Measurements from ENCODE around the gene FDXACB1. TPM values are rescaled to one million over a fixed set of nuclear protein-coding genes. Genes with fewer than 3 reads are reported as not detected.

FDXACB1 gene
- total and polyA plus RNA-seq, 4 donors: 0.95 to 2.3 (median 1.3) TPM

- no peaks in the 10 kb centered on the region for H3K27me3 ChIP-seq (ENCODE audit: control insufficient read depth in 4 of 4, insufficient read depth in 4 of 4, low read length in 3 of 4)
- no peaks in the 10 kb centered on the region for H3K9me3 ChIP-seq (ENCODE audit: control insufficient read depth in 4 of 4, low read length in 3 of 4)
- no peaks in the 10 kb centered on the region for H3K4me1 ChIP-seq (ENCODE audit: control insufficient read depth in 4 of 4, insufficient read depth in 4 of 4, low read length in 3 of 4)
- H3K27ac ChIP-seq (ENCODE audit: low read depth in 1 of 2, low read length in 2 of 2): peak within 1 kb of the TSS; percentile 50 to 62
- no peaks in the 10 kb centered on the region for H3K36me3 ChIP-seq (ENCODE audit: control insufficient read depth in 4 of 4, insufficient read depth in 3 of 4, low read depth in 1 of 4, low read length in 3 of 4)
- WGBS: 54% methylated on average over 17 of the region's 17 CpGs
- no peak within 1 kb of the TSS for H3K9ac ChIP-seq (ENCODE audit: low read depth in 1 of 2, low read length in 2 of 2)
- TF ChIP-seq YY1 (IDR thresholded peaks at IDR 0.05) (no peak), NR2F2 (IDR thresholded peaks at IDR 0.05) (no peak), RXRA (IDR thresholded peaks at IDR 0.05) (no peak), SP1 (IDR thresholded peaks at IDR 0.05) (peak; percentile 34), CTCF (IDR thresholded peaks at IDR 0.05; ENCODE audit: low read depth, low read length, missing input control) (no peak)
- peak within 1 kb of the TSS in 1 of 3 donors; percentile 11 for H3K4me3 ChIP-seq (ENCODE audit: low read depth in 1 of 3, low read length in 3 of 3)
- DNase-seq (ENCODE audit: low spot score): no peak
These were observed 32.8 kb upstream of the FDXACB1 start, which contains the start of gene CRYAB for GRCh38 chr11:111911563-111912401. TSS of gene CRYAB (minus strand) at chr11:111911770. CDS start at chr11:111911724, 46 bp downstream.

- Histone ChIP-seq H3K4me1 (ENCODE audit: control insufficient read depth in 4 of 4, insufficient read depth in 4 of 4, low read length in 3 of 4) (no peaks in the 10 kb centered on the region), H3K27ac (ENCODE audit: low read depth in 1 of 2, low read length in 2 of 2) (peak overlapping the region in 1 of 2 donors; percentile 62), H3K4me3 (ENCODE audit: low read depth in 1 of 3, low read length in 3 of 3) (no peak overlapping the region), H3K9ac (ENCODE audit: low read depth in 1 of 2, low read length in 2 of 2) (no peak overlapping the region), H3K36me3 (ENCODE audit: control insufficient read depth in 4 of 4, insufficient read depth in 3 of 4, low read depth in 1 of 4, low read length in 3 of 4) (no peaks in the 10 kb centered on the region), H3K9me3 (ENCODE audit: control insufficient read depth in 4 of 4, low read length in 3 of 4) (no peaks in the 10 kb centered on the region), H3K27me3 (ENCODE audit: control insufficient read depth in 4 of 4, insufficient read depth in 4 of 4, low read length in 3 of 4) (no peaks in the 10 kb centered on the region)
- no peak for DNase-seq (ENCODE audit: low spot score)
- 75% methylated on average over 9 of the region's 9 CpGs for WGBS
- TF ChIP-seq RAD21 (IDR thresholded peaks at IDR 0.05) (no peak), JUND (IDR thresholded peaks at IDR 0.05) (no peak), REST (IDR thresholded peaks at IDR 0.05) (no peak), CTCF (IDR thresholded peaks at IDR 0.05; ENCODE audit: low read depth, low read length, missing input control) (no peak), FOXA2 (IDR thresholded peaks at IDR 0.05) (no peak), FOXA1 (IDR thresholded peaks at IDR 0.05) (no peak), ZBTB33 (IDR thresholded peaks at IDR 0.05) (no peak), TAF1 (conservative IDR thresholded peaks at IDR 0.05) (no peak), ATF3 (IDR thresholded peaks at IDR 0.05) (no peak), MAX (IDR thresholded peaks at IDR 0.05) (no peak), YY1 (IDR thresholded peaks at IDR 0.05) (no peak), HNF4G (IDR thresholded peaks at IDR 0.05) (no peak), SP1 (IDR thresholded peaks at IDR 0.05) (no peak)
These were observed 32.0 kb upstream of the FDXACB1 start for GRCh38 chr11:111910676-111911562.

Data from liver (tissue), 9 donors.